Adrenal gland (tissue), 12 donors: ENCODE results near the gene MYPN. TPM values are rescaled to one million over a fixed set of nuclear protein-coding genes. Genes with fewer than 3 reads are reported as not detected.

Source experiments
- DNase-seq, 7 donors: peaks; one replicate each; pipeline ENCODE4 v3.0.0-alpha.2; 2019 to 2020
- H3K27ac ChIP-seq, 5 donors: fragments of 200-600 bp; sonication (generic) in 4 of 5; 1 replicate in 3 of 5; 2 replicates in 2 of 5; pipeline versions ENCODE4 v1.5.1 to v1.8.0; 2016 to 2020; ENCODE audit warnings: mild to moderate bottlenecking in 1 of 5
- H3K27me3 ChIP-seq: fragments of 200-600 bp; 2 replicates; pipeline ENCODE4 v1.8.0; 2021
- H3K36me3 ChIP-seq, 2 donors: fragments of 200-600 bp; replicated peaks in 1 of 2; 1 replicate in 1 of 2; 2 replicates in 1 of 2; pipeline versions ENCODE4 v1.5.1 to v1.8.0; 2018 to 2022
- H3K4me1 ChIP-seq, 2 donors: fragments of 200-600 bp; replicated peaks in 1 of 2; 1 replicate in 1 of 2; 2 replicates in 1 of 2; pipeline versions ENCODE4 v1.5.1 to v1.8.0; 2018 to 2021
- H3K4me3 ChIP-seq, 4 donors: fragments of 200-600 bp; sonication (generic) in 3 of 4; one replicate each; pipeline ENCODE4 v1.5.1; 2016 to 2018
- H3K9me3 ChIP-seq, 3 donors: fragments of 200-600 bp; sonication (generic) in 1 of 3; replicated peaks in 1 of 3; 1 replicate in 2 of 3; 2 replicates in 1 of 3; pipeline versions ENCODE4 v1.5.1 to v1.8.0; 2016 to 2021
- CTCF ChIP-seq, 6 experiments: fragments of 450-650 bp in 4 of 6; fragments of 200-600 bp in 2 of 6; sonication (generic) in 1 of 6; IDR thresholded peaks; 1 replicate in 5 of 6; 2 replicates in 1 of 6; pipeline versions ENCODE4 v1.5.1 to v1.8.0; 2016 to 2021; ENCODE audit warnings: antibody characterized with exemption in 6 of 6, mild to moderate bottlenecking in 2 of 6, moderate library complexity in 1 of 6
- POLR2A ChIP-seq, 2 donors: fragments of 450-650 bp; IDR thresholded peaks; one replicate each; pipeline ENCODE4 v1.6.1; 2017; ENCODE audit warnings: antibody characterized with exemption in 2 of 2, mild to moderate bottlenecking in 2 of 2, moderate library complexity in 1 of 2
- WGBS, 4 donors: extraction: QIAGEN DNeasy Blood & Tissue Kit in 2 of 4; methylation state at CpG; one replicate each; pipeline versions ENCODE4 v1.1.5 to v1.1.7; 2013 to 2017; 5-methylcytosine and 5-hydroxymethylcytosine counted together
- intact Hi-C, 2 donors: fragments of 100-400 bp; cut with DNase I; formaldehyde crosslinking; loops; one replicate each; pipeline versions ENCODE4 v1.14.1 to v1.15.0; 2022 to 2023
- polyA plus RNA-seq, 3 donors: library from polyadenylated mRNA; stranded (reverse); fragments of 200-250 nt in 2 of 3; fragments of 350-450 nt in 1 of 3; fragmentation: Illumina TruSeq in 1 of 3; extraction: RNeasy Lipid Tissue Mini Kit (QIAGEN cat#74804) in 1 of 3; gene quantifications; one replicate each; pipeline ENCODE4 v1.2.3, GENCODE V29; 2013 to 2014
- total RNA-seq, 9 donors: library from RNA; depleted of rRNA in 4 of 9; stranded (reverse); fragments of >200 nt in 4 of 9; fragments of 120-200 nt in 1 of 9; fragmentation: NEBNext Ultra II Directional in 1 of 9; extraction: Animal tissue kit (Norgen Biotek cat#: 25700) in 1 of 9; gene quantifications; one replicate each; pipeline versions ENCODE4 v1.1.0 to v1.2.4, GENCODE V29; 2013 to 2023
- donor health status: healthy with polysubstance abuse.
- donor health status: Bipolar disorder and iron deficiency.
- donor health status: DM: yes; HTN: yes; CAD: no.
- donor health status: DM: no; HTN: no; CAD: no.
- donor health status: DM: no; HTN: no; CAD: no.
- donor health status: DM: yes; HTN: yes; CAD: no.

MYPN gene
- total and polyA plus RNA-seq, 12 donors = 0.10 to 1.9 (median 0.31) TPM; not detected in 2

- TF ChIP-seq POLR2A (IDR thresholded peaks at IDR 0.05) (no peak), CTCF (IDR thresholded peaks at IDR 0.05) (no peak)
- intact Hi-C loops = loop anchor here (5.0 to 10.0 kb wide), 3 partner anchors 60 to 218 kb away; no protein-coding TSS in a partner anchor
- Histone ChIP-seq H3K27ac (no peak overlapping the region), H3K4me3 (no peak overlapping the region), H3K27me3 (no peaks in the 10 kb centered on the region), H3K36me3 (no peaks in the 10 kb centered on the region), H3K4me1 (no peaks in the 10 kb centered on the region), H3K9me3 (no peaks in the 10 kb centered on the region)
- DNase-seq = no peak
- 84 to 89% (median 86%) methylated on average over 7 of the region's 7 CpGs for WGBS, 4 donors
Measured at GRCh38 chr10:68086910-68087684, 22.2 kb upstream of the MYPN start.

GRCh38 chr10:68087685-68088401 is 21.4 kb upstream of the MYPN start:
- intact Hi-C loops = loop anchor here (5.0 to 10.0 kb wide), 3 partner anchors 59 to 217 kb away; no protein-coding TSS in a partner anchor

GRCh38 chr10:68088740-68089139 is 20.5 kb upstream of the MYPN start:
- no peak overlapping the region for H3K27ac ChIP-seq
- no peaks in the 10 kb centered on the region for H3K27me3 ChIP-seq
- DNase-seq = no peak
- TF ChIP-seq POLR2A (IDR thresholded peaks at IDR 0.05) = no peak
- TF ChIP-seq CTCF (IDR thresholded peaks at IDR 0.05) = no peak
- no peaks in the 10 kb centered on the region for H3K4me1 ChIP-seq
- no peaks in the 10 kb centered on the region for H3K36me3 ChIP-seq
- no peak overlapping the region for H3K4me3 ChIP-seq
- intact Hi-C loops = loop anchor here (5.0 to 10.0 kb wide), 3 partner anchors 59 to 216 kb away; no protein-coding TSS in a partner anchor
- H3K9me3 ChIP-seq = no peaks in the 10 kb centered on the region
- WGBS, 4 donors = 45 to 64% (median 53%) methylated on average over 4 of the region's 4 CpGs

More at GRCh38 chr10:68087685-68088401, 21.4 kb upstream of the MYPN start:
- Histone ChIP-seq H3K4me1 (no peaks in the 10 kb centered on the region), H3K4me3 (no peak overlapping the region), H3K9me3 (no peaks in the 10 kb centered on the region), H3K27ac (no peak overlapping the region), H3K27me3 (no peaks in the 10 kb centered on the region), H3K36me3 (no peaks in the 10 kb centered on the region)
- TF ChIP-seq CTCF (IDR thresholded peaks at IDR 0.05) (no peak), POLR2A (IDR thresholded peaks at IDR 0.05) (no peak)
- 49 to 86% (median 66%) methylated on average over 2 of the region's 2 CpGs for WGBS, 4 donors
- DNase-seq = no peak

GRCh38 chr10:68090586-68090985 is 18.7 kb upstream of the MYPN start:
- Histone ChIP-seq H3K4me1 (no peaks in the 10 kb centered on the region), H3K36me3 (no peaks in the 10 kb centered on the region), H3K27ac (no peak overlapping the region), H3K9me3 (no peaks in the 10 kb centered on the region), H3K27me3 (no peaks in the 10 kb centered on the region), H3K4me3 (no peak overlapping the region)
- no peak for DNase-seq
- intact Hi-C loops = no loop called here
- WGBS, 4 donors = 86 to 94% (median 88%) methylated on average over 4 of the region's 4 CpGs
- TF ChIP-seq POLR2A (IDR thresholded peaks at IDR 0.05) (no peak), CTCF (IDR thresholded peaks at IDR 0.05) (no peak)
